Eye (tissue), 1 donor: ENCODE data around the gene DTX3.

ENCODE experiments used
- DNase-seq: peaks from one replicate; pipeline ENCODE4 v3.0.0-alpha.2; 2015

Gene DTX3

GRCh38 chr12:57620936-57621496, 16.4 kb downstream of the DTX3 start:
- peak; percentile 53 for DNase-seq

- peak; percentile 85 for DNase-seq
Measured at GRCh38 chr12:57621497-57622292, 17.1 kb downstream of the DTX3 start.

- no peak for DNase-seq
Measured at GRCh38 chr12:57622293-57623245, 17.9 kb downstream of the DTX3 start.

GRCh38 chr12:57623385-57623784, 18.8 kb downstream of the DTX3 start:
- no peak for DNase-seq

GRCh38 chr12:57623811-57624390, 19.3 kb downstream of the DTX3 start:
- DNase-seq, result no peak

- DNase-seq, result no peak
Measured at GRCh38 chr12:57624441-57625220, 20.0 kb downstream of the DTX3 start.

- DNase-seq, result no peak
Measured at GRCh38 chr12:57625261-57626032, 20.8 kb downstream of the DTX3 start.

GRCh38 chr12:57626111-57626920, 21.7 kb downstream of the DTX3 start:
- no peak for DNase-seq

GRCh38 chr12:57626921-57627445, 22.4 kb downstream of the DTX3 start:
- DNase-seq, result no peak

- DNase-seq, result peak; percentile 49
Measured at GRCh38 chr12:57627501-57628279, 23.1 kb downstream of the DTX3 start.

GRCh38 chr12:57628280-57629191, 23.9 kb downstream of the DTX3 start:
- DNase-seq, result no peak

- DNase-seq, result no peak
Measured at GRCh38 chr12:57629897-57630471, 25.4 kb downstream of the DTX3 start.

GRCh38 chr12:57630891-57631433, 26.3 kb downstream of the DTX3 start:
- DNase-seq, result no peak

- DNase-seq, result no peak
Measured at GRCh38 chr12:57631566-57632072, 27.0 kb downstream of the DTX3 start.

GRCh38 chr12:57632073-57632957, 27.7 kb downstream of the DTX3 start:
- peak; percentile 72 for DNase-seq
